ENCODE results near the gene FOXC1.

DNA sequence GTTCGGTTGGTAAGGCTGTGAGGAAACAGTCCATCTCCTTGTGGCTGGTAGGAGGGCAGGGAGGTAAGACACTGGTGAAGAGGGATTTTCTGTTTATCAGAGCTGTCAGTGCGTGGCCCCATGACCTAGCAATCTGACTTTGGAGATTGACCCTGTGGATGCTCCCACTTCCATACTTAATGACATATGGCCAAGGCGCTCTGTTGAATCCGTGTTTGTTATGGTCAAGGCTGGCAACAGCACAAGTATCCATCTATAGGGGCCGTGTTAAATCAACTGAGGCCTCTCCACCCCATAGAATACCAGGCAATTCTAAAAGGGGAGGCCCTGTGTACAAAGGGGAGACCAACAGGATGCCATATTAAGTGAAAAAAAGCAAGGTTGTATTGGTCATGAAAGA is 25.6 kb upstream of the FOXC1 start:
- TF ChIP-seq, protein P1, sequence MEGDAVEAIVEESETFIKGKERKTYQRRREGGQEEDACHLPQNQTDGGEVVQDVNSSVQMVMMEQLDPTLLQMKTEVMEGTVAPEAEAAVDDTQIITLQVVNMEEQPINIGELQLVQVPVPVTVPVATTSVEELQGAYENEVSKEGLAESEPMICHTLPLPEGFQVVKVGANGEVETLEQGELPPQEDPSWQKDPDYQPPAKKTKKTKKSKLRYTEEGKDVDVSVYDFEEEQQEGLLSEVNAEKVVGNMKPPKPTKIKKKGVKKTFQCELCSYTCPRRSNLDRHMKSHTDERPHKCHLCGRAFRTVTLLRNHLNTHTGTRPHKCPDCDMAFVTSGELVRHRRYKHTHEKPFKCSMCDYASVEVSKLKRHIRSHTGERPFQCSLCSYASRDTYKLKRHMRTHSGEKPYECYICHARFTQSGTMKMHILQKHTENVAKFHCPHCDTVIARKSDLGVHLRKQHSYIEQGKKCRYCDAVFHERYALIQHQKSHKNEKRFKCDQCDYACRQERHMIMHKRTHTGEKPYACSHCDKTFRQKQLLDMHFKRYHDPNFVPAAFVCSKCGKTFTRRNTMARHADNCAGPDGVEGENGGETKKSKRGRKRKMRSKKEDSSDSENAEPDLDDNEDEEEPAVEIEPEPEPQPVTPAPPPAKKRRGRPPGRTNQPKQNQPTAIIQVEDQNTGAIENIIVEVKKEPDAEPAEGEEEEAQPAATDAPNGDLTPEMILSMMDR (IDR thresholded peaks at IDR 0.05 in 4 of 5, conservative IDR thresholded peaks at IDR 0.05 in 1 of 5) = no peak
- TF ChIP-seq POLR2A (IDR thresholded peaks at IDR 0.05) = no peak
